Erythroblast (primary cell): ENCODE data around the gene KLLN.

Experiments used
- GATA1 ChIP-seq: IDR thresholded peaks from 2 replicates; pipeline ENCODE4 v1.6.1; 2011; ENCODE audit warnings: low read depth, mild to moderate bottlenecking, control low read depth, low read length, moderate library complexity
- POLR2A ChIP-seq: IDR thresholded peaks from 2 replicates; pipeline ENCODE4 v1.6.1; 2011; ENCODE audit warnings: mild to moderate bottlenecking, low read length

GRCh38 chr10:87895430-87895829 is 32.1 kb upstream of the KLLN start:
- no peak for TF ChIP-seq POLR2A
- no peak for TF ChIP-seq GATA1
